Neuronal stem cell (in vitro differentiated cells): ENCODE data around the gene SUGP2.

Experiments
- DNase-seq: peaks from one replicate; pipeline ENCODE4 v3.0.0-alpha.2; 2013; ENCODE audit warnings: low spot score
- H2AFZ ChIP-seq: one replicate; pipeline ENCODE4 v1.6.1; 2013; ENCODE audit warnings: mild to moderate bottlenecking, low read length, inconsistent platforms
- H2AK5ac ChIP-seq: 2 replicates; pipeline ENCODE4 v1.6.1; 2013; ENCODE audit warnings: low read depth, mild to moderate bottlenecking, inconsistent platforms, low read length, moderate library complexity, mixed read lengths
- H2BK120ac ChIP-seq: 2 replicates; pipeline ENCODE4 v1.6.1; 2013; ENCODE audit warnings: low read depth, mild to moderate bottlenecking, inconsistent platforms, low read length, moderate library complexity, mixed read lengths
- H2BK12ac ChIP-seq: one replicate; pipeline ENCODE4 v1.6.1; 2013; ENCODE audit warnings: low read length, inconsistent platforms
- H2BK15ac ChIP-seq: 2 replicates; pipeline ENCODE4 v1.6.1; 2013; ENCODE audit warnings: mild to moderate bottlenecking, low read length, inconsistent platforms, mixed read lengths
- H2BK5ac ChIP-seq: one replicate; pipeline ENCODE4 v1.6.1; 2013; ENCODE audit warnings: inconsistent platforms, mild to moderate bottlenecking, low read length, moderate library complexity
- H3K14ac ChIP-seq: one replicate; pipeline ENCODE4 v1.6.1; 2013; ENCODE audit warnings: low read length, inconsistent platforms
- H3K18ac ChIP-seq: 2 replicates; pipeline ENCODE4 v1.6.1; 2013; ENCODE audit warnings: low read length, inconsistent platforms
- H3K23ac ChIP-seq: 2 replicates; pipeline ENCODE4 v1.6.1; 2013; ENCODE audit warnings: low read depth, mild to moderate bottlenecking, mixed read lengths, low read length, inconsistent platforms; ENCODE audit not compliant: poor library complexity
- H3K27ac ChIP-seq: replicated peaks from 3 replicates; pipeline ENCODE4 v1.5.1; 2013; ENCODE audit warnings: low read length, inconsistent platforms
- H3K27me3 ChIP-seq, 3 experiments: 2 replicates each; pipeline ENCODE4 v1.6.1; 2013; ENCODE audit warnings: low read length in 3 of 3, mild to moderate bottlenecking in 2 of 3, inconsistent platforms in 1 of 3, low read depth in 1 of 3, mixed read lengths in 1 of 3, moderate library complexity in 1 of 3; ENCODE audit not compliant: control insufficient read depth in 3 of 3, insufficient read depth in 3 of 3
- H3K36me3 ChIP-seq, 2 donors: replicated peaks in 1 of 2; 2 replicates each; pipeline ENCODE4 v1.6.1; 2013; ENCODE audit warnings: low read length in 2 of 2; ENCODE audit not compliant: control insufficient read depth in 2 of 2, insufficient read depth in 2 of 2
- H3K4ac ChIP-seq: 2 replicates; pipeline ENCODE4 v1.6.1; 2013; ENCODE audit warnings: inconsistent platforms, mild to moderate bottlenecking, low read length, moderate library complexity
- H3K4me1 ChIP-seq, 2 donors: 1 replicate in 1 of 2; 2 replicates in 1 of 2; pipeline ENCODE4 v1.6.1; 2013; ENCODE audit warnings: low read length in 2 of 2, low read depth in 1 of 2; ENCODE audit not compliant: control insufficient read depth in 2 of 2, insufficient read depth in 1 of 2
- H3K4me2 ChIP-seq: one replicate; pipeline ENCODE4 v1.6.1; 2013; ENCODE audit warnings: mild to moderate bottlenecking, low read length, inconsistent platforms; ENCODE audit not compliant: insufficient read depth, poor library complexity, severe bottlenecking
- H3K4me3 ChIP-seq, 2 donors: 2 replicates each; pipeline ENCODE4 v1.5.1; 2013; ENCODE audit warnings: low read length in 2 of 2, mild to moderate bottlenecking in 2 of 2, inconsistent platforms in 1 of 2, moderate library complexity in 1 of 2
- H3K79me1 ChIP-seq: one replicate; pipeline ENCODE4 v1.6.1; 2013; ENCODE audit warnings: low read depth, mild to moderate bottlenecking, inconsistent platforms, low read length, moderate library complexity
- H3K9ac ChIP-seq: one replicate; pipeline ENCODE4 v1.6.1; 2013; ENCODE audit warnings: mild to moderate bottlenecking, low read depth, low read length, inconsistent platforms; ENCODE audit not compliant: poor library complexity
- H3K9me3 ChIP-seq, 2 donors: replicated peaks in 1 of 2; 2 replicates each; pipeline versions ENCODE3 to v1.6.1; 2013; ENCODE audit warnings: low read length in 2 of 2, mild to moderate bottlenecking in 2 of 2, inconsistent platforms in 1 of 2, low read depth in 1 of 2, mixed read lengths in 1 of 2, moderate library complexity in 1 of 2; ENCODE audit not compliant: control insufficient read depth in 2 of 2, insufficient read depth in 1 of 2
- H4K8ac ChIP-seq: one replicate; pipeline ENCODE4 v1.6.1; 2013; ENCODE audit warnings: low read depth, mild to moderate bottlenecking, inconsistent platforms, low read length, moderate library complexity
- H4K91ac ChIP-seq: one replicate; pipeline ENCODE4 v1.6.1; 2013; ENCODE audit warnings: low read length, low read depth, mild to moderate bottlenecking, inconsistent platforms; ENCODE audit not compliant: poor library complexity
- WGBS, 2 donors: extraction: QIAGEN DNeasy Blood & Tissue Kit; methylation state at CpG; one replicate each; pipeline ENCODE4 v1.1.7; 2013; ENCODE audit warnings: missing lambda C conversion rate in 2 of 2, mixed read lengths in 1 of 2; ENCODE audit not compliant: insufficient read length in 2 of 2, insufficient replicate concordance in 1 of 2; ENCODE audit errors: extremely low coverage in 2 of 2; 5-methylcytosine and 5-hydroxymethylcytosine counted together

SUGP2 gene

DNA sequence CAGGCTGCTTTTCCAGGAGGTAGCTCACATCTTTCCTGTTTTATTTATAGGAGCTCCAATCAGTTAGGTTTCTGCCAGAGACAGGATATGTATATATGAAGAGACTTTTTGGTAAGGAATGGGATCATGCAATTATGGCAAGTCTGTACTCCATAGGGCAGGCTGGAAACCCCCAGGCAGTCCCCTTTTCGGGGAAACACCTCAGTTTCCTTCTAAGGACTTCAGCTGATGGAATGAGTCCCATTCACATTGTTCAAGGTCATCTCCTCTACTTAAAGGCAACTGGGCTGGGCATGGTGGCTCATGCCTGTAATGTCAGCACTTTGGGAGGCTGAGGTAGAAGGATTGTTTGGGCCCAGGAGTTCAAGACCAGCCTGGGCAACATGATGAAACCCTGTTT lies 19.6 kb upstream of the SUGP2 start:
- no peak overlapping the region for H2BK120ac ChIP-seq
- no peak overlapping the region for H3K14ac ChIP-seq
- no CpG with 5 or more reads among the region's 1 CpG for WGBS, 2 donors
- no peaks in the 10 kb centered on the region for H3K27me3 ChIP-seq
- H3K4me1 ChIP-seq: no peaks in the 10 kb centered on the region
- DNase-seq: no peak
- no peak overlapping the region for H2AFZ ChIP-seq
- H2BK12ac ChIP-seq: no peak overlapping the region
- no peak overlapping the region for H4K8ac ChIP-seq
- no peak overlapping the region for H4K91ac ChIP-seq
- H3K4ac ChIP-seq: no peak overlapping the region
- no peak overlapping the region for H3K23ac ChIP-seq
- H3K4me3 ChIP-seq: no peak overlapping the region
- no peak overlapping the region for H3K4me2 ChIP-seq
- no peak overlapping the region for H3K27ac ChIP-seq
- no peak overlapping the region for H3K9ac ChIP-seq
- peaks cover 4% of the 10 kb centered on the region for H3K79me1 ChIP-seq
- H3K18ac ChIP-seq: no peak overlapping the region
- H2BK15ac ChIP-seq: no peak overlapping the region
- no peak overlapping the region for H2AK5ac ChIP-seq
- H3K9me3 ChIP-seq: no peaks in the 10 kb centered on the region
- H3K36me3 ChIP-seq: peaks cover 40 to 90% of the 10 kb centered on the region in 2 donors
- H2BK5ac ChIP-seq: no peak overlapping the region

DNA sequence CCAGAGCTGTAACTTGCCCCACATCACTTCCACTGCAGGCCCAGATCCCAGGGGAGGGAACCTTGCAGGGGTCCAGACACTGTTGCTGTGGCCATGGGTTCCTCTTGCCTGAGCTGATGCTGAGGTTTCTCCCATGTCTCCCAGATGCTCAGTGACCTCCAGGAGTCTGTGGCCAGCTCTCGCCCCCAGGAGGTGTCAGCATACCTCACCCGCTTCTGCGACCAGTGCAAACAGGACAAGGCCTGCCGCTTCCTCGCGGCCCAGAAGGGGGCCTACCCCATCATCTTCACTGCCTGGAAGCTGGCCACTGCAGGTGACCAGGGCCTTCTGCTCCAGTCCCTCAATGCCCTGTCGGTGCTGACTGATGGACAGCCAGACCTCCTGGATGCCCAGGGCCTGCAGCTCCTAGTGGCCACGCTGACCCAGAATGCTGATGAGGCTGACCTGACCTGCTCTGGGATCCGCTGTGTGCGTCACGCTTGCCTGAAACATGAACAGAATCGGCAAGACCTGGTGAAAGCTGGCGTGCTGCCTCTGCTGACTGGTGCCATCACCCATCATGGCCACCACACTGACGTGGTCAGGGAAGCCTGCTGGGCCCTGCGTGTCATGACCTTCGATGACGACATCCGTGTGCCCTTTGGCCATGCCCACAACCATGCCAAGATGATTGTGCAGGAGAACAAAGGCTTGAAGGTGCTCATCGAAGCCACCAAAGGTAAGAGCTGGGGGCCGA lies 18.3 kb upstream of the SUGP2 start:
- no peak overlapping the region for H2BK15ac ChIP-seq
- H2AFZ ChIP-seq: no peak overlapping the region
- WGBS, 2 donors: no CpG with 5 or more reads among the region's 20 CpGs
- H2BK120ac ChIP-seq: no peak overlapping the region
- H2BK5ac ChIP-seq: no peak overlapping the region
- DNase-seq: no peak
- no peaks in the 10 kb centered on the region for H3K27me3 ChIP-seq
- no peak overlapping the region for H3K4ac ChIP-seq
- H3K79me1 ChIP-seq: peaks cover 4% of the 10 kb centered on the region
- H3K4me1 ChIP-seq: no peaks in the 10 kb centered on the region
- H3K4me2 ChIP-seq: no peak overlapping the region
- H4K91ac ChIP-seq: no peak overlapping the region
- H4K8ac ChIP-seq: no peak overlapping the region
- no peak overlapping the region for H2BK12ac ChIP-seq
- no peaks in the 10 kb centered on the region for H3K9me3 ChIP-seq
- H3K18ac ChIP-seq: no peak overlapping the region
- H3K23ac ChIP-seq: peak overlapping the region; percentile 8
- H3K4me3 ChIP-seq: no peak overlapping the region
- H3K27ac ChIP-seq: no peak overlapping the region
- no peak overlapping the region for H3K14ac ChIP-seq
- peaks cover 32 to 90% of the 10 kb centered on the region in 2 donors for H3K36me3 ChIP-seq
- peak overlapping the region; percentile 51 for H3K9ac ChIP-seq
- no peak overlapping the region for H2AK5ac ChIP-seq

DNA sequence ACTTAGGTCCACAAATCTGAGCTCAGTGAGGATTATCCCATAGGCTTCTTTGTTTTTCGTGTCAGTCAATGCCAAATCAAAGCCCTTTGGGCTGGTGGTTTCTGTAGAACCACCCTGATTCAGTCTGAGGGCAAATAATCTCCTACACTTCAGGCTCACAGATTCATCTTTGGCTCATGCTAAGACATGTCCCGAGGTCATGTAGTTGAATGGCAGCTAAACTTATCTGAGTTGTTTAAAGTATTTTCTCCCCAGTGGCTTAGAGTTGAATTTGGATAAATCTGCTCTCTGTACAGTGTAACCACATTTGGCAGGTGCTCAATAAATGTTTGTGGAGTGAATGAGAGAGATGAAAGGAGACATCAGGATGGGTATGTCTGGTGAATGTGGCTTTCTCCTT lies 17.4 kb upstream of the SUGP2 start:
- Histone ChIP-seq H3K4me1 (no peaks in the 10 kb centered on the region), H2BK5ac (no peak overlapping the region), H3K79me1 (peaks cover 3% of the 10 kb centered on the region), H3K14ac (no peak overlapping the region), H3K23ac (no peak overlapping the region), H3K27me3 (no peaks in the 10 kb centered on the region), H3K9ac (no peak overlapping the region), H2AFZ (no peak overlapping the region), H3K9me3 (no peaks in the 10 kb centered on the region), H3K36me3 (peaks cover 30 to 91% of the 10 kb centered on the region in 2 donors), H2BK15ac (no peak overlapping the region), H2BK12ac (no peak overlapping the region), H2AK5ac (no peak overlapping the region), H3K4me3 (peak overlapping the region in 1 of 2 donors; percentile 32), H4K91ac (no peak overlapping the region), H3K18ac (no peak overlapping the region), H4K8ac (no peak overlapping the region), H3K4ac (no peak overlapping the region), H2BK120ac (no peak overlapping the region), H3K4me2 (no peak overlapping the region), H3K27ac (no peak overlapping the region)
- no CpG with 5 or more reads among the region's 2 CpGs for WGBS, 2 donors
- DNase-seq: no peak

DNA sequence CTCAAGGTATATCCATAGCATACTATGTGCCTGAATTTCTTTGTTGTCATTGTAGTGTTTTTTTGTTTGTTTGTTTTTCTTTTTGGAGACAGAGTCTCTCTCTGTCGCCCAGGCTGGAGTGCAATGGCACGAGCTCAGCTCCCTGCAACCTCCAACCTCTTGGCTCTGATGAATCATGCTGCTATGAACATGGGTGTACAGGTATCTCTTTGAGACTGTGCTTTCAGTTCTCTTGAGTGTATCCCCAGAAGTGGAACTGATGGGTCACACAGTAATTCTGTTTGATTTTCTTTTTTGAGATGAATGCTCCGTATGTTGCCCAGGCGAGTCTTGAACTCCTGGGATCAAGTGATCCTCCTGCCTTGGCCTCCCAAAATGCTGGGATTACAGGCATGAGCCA lies 16.8 kb upstream of the SUGP2 start:
- peaks cover 24 to 87% of the 10 kb centered on the region in 2 donors for H3K36me3 ChIP-seq

More for the DNA sequence above, 16.8 kb upstream of the SUGP2 start:
- no peaks in the 10 kb centered on the region for H3K9me3 ChIP-seq
- no peak overlapping the region for H3K23ac ChIP-seq
- H3K4me2 ChIP-seq: no peak overlapping the region
- H3K4me3 ChIP-seq: no peak overlapping the region
- H2BK5ac ChIP-seq: no peak overlapping the region
- H2BK15ac ChIP-seq: no peak overlapping the region
- no peak overlapping the region for H3K14ac ChIP-seq
- WGBS, 2 donors: no CpG with 5 or more reads among the region's 4 CpGs
- H4K91ac ChIP-seq: no peak overlapping the region
- no peak overlapping the region for H2BK120ac ChIP-seq
- no peak overlapping the region for H2AFZ ChIP-seq
- no peak overlapping the region for H4K8ac ChIP-seq
- no peak overlapping the region for H3K9ac ChIP-seq
- H3K27ac ChIP-seq: no peak overlapping the region
- no peak overlapping the region for H2AK5ac ChIP-seq
- no peaks in the 10 kb centered on the region for H3K79me1 ChIP-seq
- no peaks in the 10 kb centered on the region for H3K27me3 ChIP-seq
- H3K18ac ChIP-seq: no peak overlapping the region
- no peak for DNase-seq
- no peak overlapping the region for H3K4ac ChIP-seq
- H3K4me1 ChIP-seq: no peaks in the 10 kb centered on the region
- H2BK12ac ChIP-seq: no peak overlapping the region
